HL-60 (cell line): ENCODE data around the gene PHF21B.

Experiments
- GABPA ChIP-seq: IDR thresholded peaks from 2 replicates; pipeline ENCODE4 v1.6.1; 2012; ENCODE audit warnings: low read depth
- POLR2AphosphoS5 ChIP-seq: IDR thresholded peaks from 2 replicates; pipeline ENCODE4 v1.6.1; 2012; ENCODE audit warnings: low read depth

DNA sequence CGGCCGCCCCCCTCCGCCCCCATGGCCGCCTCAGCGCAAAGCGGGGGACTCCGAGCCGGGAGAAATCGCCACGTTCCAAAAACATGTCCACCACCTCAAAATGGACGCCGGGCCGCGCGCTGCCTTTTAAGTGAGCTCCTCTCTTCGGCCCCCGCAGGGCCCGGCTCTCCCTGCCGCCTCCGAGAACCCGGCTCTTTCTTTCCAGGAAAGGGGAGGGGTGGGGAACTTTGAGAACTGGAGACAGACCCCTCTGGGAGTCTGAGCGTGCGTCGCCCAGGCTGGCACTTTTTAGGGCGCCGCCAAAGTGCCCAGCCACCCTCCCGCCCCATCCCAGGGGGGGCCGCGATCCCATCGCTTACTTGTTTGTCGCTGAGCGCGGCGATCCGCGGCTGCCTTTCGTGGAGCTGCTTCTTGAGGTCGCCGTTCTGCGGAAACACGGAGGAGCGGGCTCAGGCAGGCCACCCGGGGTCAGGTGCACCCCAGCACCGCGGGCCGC is 1.6 kb downstream of the PHF21B start:
- TF ChIP-seq POLR2AphosphoS5 (no peak), GABPA (no peak)
